ENCODE measurements around the gene SAMD5. TPM values are rescaled to one million over a fixed set of nuclear protein-coding genes. Genes with fewer than 3 reads are reported as not detected.

The SAMD5 gene
- total and polyA plus RNA-seq, 10 of the 15 experiments (the other 5 are each of a cell fraction or from before 2014, with no cell fraction given): 0.01 to 0.23 (median 0.05) TPM; not detected in 5

DNA sequence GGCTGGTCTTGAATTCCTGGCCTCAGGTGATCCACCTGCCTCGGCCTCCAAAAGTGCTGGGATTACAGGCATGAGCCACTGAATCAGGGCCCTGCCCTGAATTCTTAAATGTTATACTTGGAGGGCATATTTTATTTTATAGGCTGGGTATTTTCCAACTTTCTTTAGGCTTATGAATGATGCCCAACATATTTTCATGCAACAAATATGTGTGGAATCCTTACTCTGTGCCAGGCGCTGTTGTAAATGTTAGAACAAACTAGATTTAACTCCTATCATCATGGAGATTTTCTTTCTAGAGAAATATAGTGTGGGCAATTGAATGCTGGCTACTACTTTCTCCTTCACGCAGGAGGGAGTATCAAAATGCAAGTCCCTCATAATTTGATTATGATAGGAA lies 71.2 kb downstream of the SAMD5 start:
- Histone ChIP-seq H3K79me2 (ENCODE audit: control insufficient read depth, insufficient read depth, low read length) (no peaks in the 10 kb centered on the region), H3K4me1 (ENCODE audit: control insufficient read depth, insufficient read depth, low read length) (no peaks in the 10 kb centered on the region), H3K4me3 (no peak overlapping the region), H3K9me3 (replicated peaks; ENCODE audit: control insufficient read depth, insufficient read depth, low read length) (no peaks in the 10 kb centered on the region), H3K36me3 (ENCODE audit: control insufficient read depth in 2 of 2, insufficient read depth in 2 of 2, low read length in 1 of 2) (no peaks in the 10 kb centered on the region), H4K20me1 (ENCODE audit: control insufficient read depth, insufficient read depth) (no peaks in the 10 kb centered on the region), H2AFZ (ENCODE audit: control insufficient read depth, low read depth, low read length) (no peak overlapping the region), H3K27ac (ENCODE audit: control insufficient read depth, insufficient read depth) (no peak overlapping the region), H3K9ac (ENCODE audit: control insufficient read depth, insufficient read depth, low read length) (no peak overlapping the region), H3K27me3 (replicated peaks in 1 of 2; ENCODE audit: control insufficient read depth in 2 of 2, insufficient read depth in 2 of 2, low read length in 1 of 2) (no peaks in the 10 kb centered on the region), H3K4me2 (ENCODE audit: control insufficient read depth, insufficient read depth) (no peak overlapping the region)
- BruUV-seq (replicated peaks): no TSS peak
- SMC1A ChIA-PET (ENCODE audit: uncharacterized antibody, unreplicated experiment): no interaction called here
- RAD21 ChIA-PET (ENCODE audit: unreplicated experiment): no interaction called here
- intact Hi-C loops (cut with micrococcal nuclease; ENCODE audit: unreplicated experiment): no loop called here
- TF ChIP-seq, protein P1, sequence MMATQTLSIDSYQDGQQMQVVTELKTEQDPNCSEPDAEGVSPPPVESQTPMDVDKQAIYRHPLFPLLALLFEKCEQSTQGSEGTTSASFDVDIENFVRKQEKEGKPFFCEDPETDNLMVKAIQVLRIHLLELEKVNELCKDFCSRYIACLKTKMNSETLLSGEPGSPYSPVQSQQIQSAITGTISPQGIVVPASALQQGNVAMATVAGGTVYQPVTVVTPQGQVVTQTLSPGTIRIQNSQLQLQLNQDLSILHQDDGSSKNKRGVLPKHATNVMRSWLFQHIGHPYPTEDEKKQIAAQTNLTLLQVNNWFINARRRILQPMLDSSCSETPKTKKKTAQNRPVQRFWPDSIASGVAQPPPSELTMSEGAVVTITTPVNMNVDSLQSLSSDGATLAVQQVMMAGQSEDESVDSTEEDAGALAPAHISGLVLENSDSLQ (IDR thresholded peaks at IDR 0.05): no peak
- TF ChIP-seq ZNF207 (IDR thresholded peaks at IDR 0.05; ENCODE audit: borderline replicate concordance) (no peak), NFXL1 (IDR thresholded peaks at IDR 0.05; ENCODE audit: borderline replicate concordance) (no peak), ZNF622 (IDR thresholded peaks at IDR 0.05) (no peak), BRCA1 (IDR thresholded peaks at IDR 0.05; ENCODE audit: low read depth, low read length) (no peak), SIX5 (IDR thresholded peaks at IDR 0.05; ENCODE audit: low read depth, low read length, severe bottlenecking) (no peak), POU2F2 (IDR thresholded peaks at IDR 0.05; ENCODE audit: borderline replicate concordance, low read depth, low read length) (no peak), IKZF1 (conservative IDR thresholded peaks at IDR 0.05) (no peak), GABPA (IDR thresholded peaks at IDR 0.05; ENCODE audit: low read depth) (no peak), BHLHE40 (IDR thresholded peaks at IDR 0.05; ENCODE audit: borderline replicate concordance in 1 of 2, low read depth in 2 of 2, low read length in 1 of 2) (no peak), ZNF274 (IDR thresholded peaks at IDR 0.05; ENCODE audit: insufficient read depth, insufficient read length) (no peak), POLR2A (IDR thresholded peaks at IDR 0.05; ENCODE audit: low read depth, low read length) (no peak), PML (IDR thresholded peaks at IDR 0.05; ENCODE audit: low read length) (no peak), CREB1 (IDR thresholded peaks at IDR 0.05; ENCODE audit: low read depth) (no peak), ZSCAN29 (IDR thresholded peaks at IDR 0.05) (no peak)
- TF ChIP-seq, protein P2, sequence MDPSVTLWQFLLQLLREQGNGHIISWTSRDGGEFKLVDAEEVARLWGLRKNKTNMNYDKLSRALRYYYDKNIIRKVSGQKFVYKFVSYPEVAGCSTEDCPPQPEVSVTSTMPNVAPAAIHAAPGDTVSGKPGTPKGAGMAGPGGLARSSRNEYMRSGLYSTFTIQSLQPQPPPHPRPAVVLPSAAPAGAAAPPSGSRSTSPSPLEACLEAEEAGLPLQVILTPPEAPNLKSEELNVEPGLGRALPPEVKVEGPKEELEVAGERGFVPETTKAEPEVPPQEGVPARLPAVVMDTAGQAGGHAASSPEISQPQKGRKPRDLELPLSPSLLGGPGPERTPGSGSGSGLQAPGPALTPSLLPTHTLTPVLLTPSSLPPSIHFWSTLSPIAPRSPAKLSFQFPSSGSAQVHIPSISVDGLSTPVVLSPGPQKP (IDR thresholded peaks at IDR 0.05; ENCODE audit: low read depth, low read length): no peak
- TF ChIP-seq, protein P3, sequence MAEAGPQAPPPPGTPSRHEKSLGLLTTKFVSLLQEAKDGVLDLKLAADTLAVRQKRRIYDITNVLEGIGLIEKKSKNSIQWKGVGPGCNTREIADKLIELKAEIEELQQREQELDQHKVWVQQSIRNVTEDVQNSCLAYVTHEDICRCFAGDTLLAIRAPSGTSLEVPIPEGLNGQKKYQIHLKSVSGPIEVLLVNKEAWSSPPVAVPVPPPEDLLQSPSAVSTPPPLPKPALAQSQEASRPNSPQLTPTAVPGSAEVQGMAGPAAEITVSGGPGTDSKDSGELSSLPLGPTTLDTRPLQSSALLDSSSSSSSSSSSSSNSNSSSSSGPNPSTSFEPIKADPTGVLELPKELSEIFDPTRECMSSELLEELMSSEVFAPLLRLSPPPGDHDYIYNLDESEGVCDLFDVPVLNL (IDR thresholded peaks at IDR 0.05; ENCODE audit: low read depth, low read length): no peak
- TF ChIP-seq, protein P4, sequence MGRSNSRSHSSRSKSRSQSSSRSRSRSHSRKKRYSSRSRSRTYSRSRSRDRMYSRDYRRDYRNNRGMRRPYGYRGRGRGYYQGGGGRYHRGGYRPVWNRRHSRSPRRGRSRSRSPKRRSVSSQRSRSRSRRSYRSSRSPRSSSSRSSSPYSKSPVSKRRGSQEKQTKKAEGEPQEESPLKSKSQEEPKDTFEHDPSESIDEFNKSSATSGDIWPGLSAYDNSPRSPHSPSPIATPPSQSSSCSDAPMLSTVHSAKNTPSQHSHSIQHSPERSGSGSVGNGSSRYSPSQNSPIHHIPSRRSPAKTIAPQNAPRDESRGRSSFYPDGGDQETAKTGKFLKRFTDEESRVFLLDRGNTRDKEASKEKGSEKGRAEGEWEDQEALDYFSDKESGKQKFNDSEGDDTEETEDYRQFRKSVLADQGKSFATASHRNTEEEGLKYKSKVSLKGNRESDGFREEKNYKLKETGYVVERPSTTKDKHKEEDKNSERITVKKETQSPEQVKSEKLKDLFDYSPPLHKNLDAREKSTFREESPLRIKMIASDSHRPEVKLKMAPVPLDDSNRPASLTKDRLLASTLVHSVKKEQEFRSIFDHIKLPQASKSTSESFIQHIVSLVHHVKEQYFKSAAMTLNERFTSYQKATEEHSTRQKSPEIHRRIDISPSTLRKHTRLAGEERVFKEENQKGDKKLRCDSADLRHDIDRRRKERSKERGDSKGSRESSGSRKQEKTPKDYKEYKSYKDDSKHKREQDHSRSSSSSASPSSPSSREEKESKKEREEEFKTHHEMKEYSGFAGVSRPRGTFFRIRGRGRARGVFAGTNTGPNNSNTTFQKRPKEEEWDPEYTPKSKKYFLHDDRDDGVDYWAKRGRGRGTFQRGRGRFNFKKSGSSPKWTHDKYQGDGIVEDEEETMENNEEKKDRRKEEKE (IDR thresholded peaks at IDR 0.05): no peak
- no peak for ATAC-seq
- POLR2A ChIA-PET: no interaction called here
- CTCF ChIA-PET: no interaction called here
- no peak for FAIRE-seq
- in situ Hi-C loops (cut with MboI): no loop called here
- WGBS (ENCODE audit: insufficient coverage, insufficient replicate concordance, low lambda C conversion rate, missing lambda C conversion rate): 0% methylated on average over 3 of the region's 3 CpGs
- no peak for DNase-seq (ENCODE audit: low read depth, low spot score)
